ENCODE data around the gene IRS2.

IRS2 gene

DNA sequence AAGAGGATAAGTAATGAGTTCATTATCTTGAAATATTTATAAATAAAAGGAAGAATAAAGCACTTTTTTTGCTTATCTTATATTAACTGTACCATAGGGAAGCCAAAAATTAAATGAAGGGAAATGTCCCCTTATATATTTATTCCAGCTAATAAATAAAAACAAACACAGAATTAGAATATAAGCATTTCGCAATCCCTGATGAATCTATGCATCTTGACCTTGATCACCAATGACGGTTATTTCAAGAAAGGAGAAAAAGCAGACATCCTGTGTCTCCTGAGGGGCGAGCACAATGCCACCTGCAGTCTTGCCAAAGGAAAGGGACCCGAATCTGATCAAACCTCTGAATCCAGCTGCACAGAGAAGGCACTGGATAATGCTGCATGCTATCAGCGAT lies 29.3 kb upstream of the IRS2 start:
- Histone ChIP-seq H3K4me3 (IDR thresholded peaks at IDR 0.05; ENCODE audit: insufficient read depth, low read depth, low read length) (no peak overlapping the region), H3K9ac (no peak overlapping the region), H4K20me1 (ENCODE audit: insufficient read depth) (no peaks in the 10 kb centered on the region), H3K36me3 (ENCODE audit: insufficient read depth) (no peaks in the 10 kb centered on the region), H3K4me2 (no peak overlapping the region), H3K79me2 (ENCODE audit: insufficient read depth, low read depth) (no peaks in the 10 kb centered on the region), H3K27me3 (ENCODE audit: insufficient read depth, low read depth) (no peaks in the 10 kb centered on the region), H3K4me1 (ENCODE audit: low read depth, poor library complexity, severe bottlenecking) (no peaks in the 10 kb centered on the region), H2AFZ (ENCODE audit: low read depth) (no peak overlapping the region), H3K27ac (no peak overlapping the region)
- TF ChIP-seq CTCF (conservative IDR thresholded peaks at IDR 0.05; ENCODE audit: low read depth, low read length): no peak

DNA sequence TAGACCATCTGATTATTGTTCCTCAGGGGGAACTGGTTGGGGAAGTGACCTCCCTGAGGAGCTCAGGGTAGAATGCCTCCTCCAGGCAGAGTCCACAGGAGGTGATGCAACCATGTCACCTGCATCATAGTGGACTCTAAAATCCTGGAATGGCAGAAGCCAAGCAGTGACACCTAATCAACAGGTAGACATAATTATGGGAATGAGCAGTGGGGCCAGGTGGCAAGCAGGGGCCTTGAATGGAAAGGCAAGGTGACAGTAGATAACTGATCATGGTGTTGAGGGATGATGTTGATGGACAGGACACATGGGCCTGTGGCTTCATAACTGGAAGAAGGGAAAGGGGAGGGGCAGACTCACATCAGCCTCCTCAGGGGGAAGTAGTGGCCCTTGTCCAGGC lies 27.3 kb upstream of the IRS2 start:
- no peak for TF ChIP-seq CTCF (conservative IDR thresholded peaks at IDR 0.05; ENCODE audit: low read depth, low read length)
- H3K79me2 ChIP-seq (ENCODE audit: insufficient read depth, low read depth): no peaks in the 10 kb centered on the region
- no peaks in the 10 kb centered on the region for H3K4me1 ChIP-seq (ENCODE audit: low read depth, poor library complexity, severe bottlenecking)
- no peak overlapping the region for H3K9ac ChIP-seq
- H3K27ac ChIP-seq: no peak overlapping the region
- H3K4me2 ChIP-seq: no peak overlapping the region
- no peaks in the 10 kb centered on the region for H3K36me3 ChIP-seq (ENCODE audit: insufficient read depth)
- no peak overlapping the region for H2AFZ ChIP-seq (ENCODE audit: low read depth)
- no peaks in the 10 kb centered on the region for H4K20me1 ChIP-seq (ENCODE audit: insufficient read depth)
- no peak overlapping the region for H3K4me3 ChIP-seq (IDR thresholded peaks at IDR 0.05; ENCODE audit: insufficient read depth, low read depth, low read length)
- no peaks in the 10 kb centered on the region for H3K27me3 ChIP-seq (ENCODE audit: insufficient read depth, low read depth)

DNA sequence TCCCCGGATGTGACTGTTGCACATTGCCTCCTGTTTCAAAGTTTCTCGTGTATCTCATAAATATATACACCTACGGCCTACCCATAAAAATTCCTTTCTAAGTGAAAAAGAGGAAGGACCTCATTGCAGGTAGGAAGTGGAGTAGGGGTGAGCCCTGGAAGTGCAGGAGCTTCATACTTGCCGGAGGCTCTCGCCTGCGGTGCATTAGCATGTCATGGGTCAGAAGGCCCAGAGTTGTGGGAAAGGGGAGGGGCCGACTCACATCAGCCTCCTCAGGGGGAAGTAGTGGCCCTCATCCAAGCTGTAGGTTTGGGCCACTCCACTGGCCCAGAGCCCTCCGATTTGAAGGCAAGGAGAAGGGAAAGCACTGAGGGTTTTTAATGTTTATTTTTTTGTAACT lies 26.0 kb upstream of the IRS2 start:
- Histone ChIP-seq H3K79me2 (ENCODE audit: insufficient read depth, low read depth) (no peaks in the 10 kb centered on the region), H2AFZ (ENCODE audit: low read depth) (no peak overlapping the region), H3K9ac (no peak overlapping the region), H3K4me2 (no peak overlapping the region), H4K20me1 (ENCODE audit: insufficient read depth) (no peaks in the 10 kb centered on the region), H3K4me1 (ENCODE audit: low read depth, poor library complexity, severe bottlenecking) (no peaks in the 10 kb centered on the region), H3K27ac (no peak overlapping the region), H3K4me3 (IDR thresholded peaks at IDR 0.05; ENCODE audit: insufficient read depth, low read depth, low read length) (no peak overlapping the region), H3K27me3 (ENCODE audit: insufficient read depth, low read depth) (no peaks in the 10 kb centered on the region), H3K36me3 (ENCODE audit: insufficient read depth) (no peaks in the 10 kb centered on the region)
- TF ChIP-seq CTCF (conservative IDR thresholded peaks at IDR 0.05; ENCODE audit: low read depth, low read length): no peak

DNA sequence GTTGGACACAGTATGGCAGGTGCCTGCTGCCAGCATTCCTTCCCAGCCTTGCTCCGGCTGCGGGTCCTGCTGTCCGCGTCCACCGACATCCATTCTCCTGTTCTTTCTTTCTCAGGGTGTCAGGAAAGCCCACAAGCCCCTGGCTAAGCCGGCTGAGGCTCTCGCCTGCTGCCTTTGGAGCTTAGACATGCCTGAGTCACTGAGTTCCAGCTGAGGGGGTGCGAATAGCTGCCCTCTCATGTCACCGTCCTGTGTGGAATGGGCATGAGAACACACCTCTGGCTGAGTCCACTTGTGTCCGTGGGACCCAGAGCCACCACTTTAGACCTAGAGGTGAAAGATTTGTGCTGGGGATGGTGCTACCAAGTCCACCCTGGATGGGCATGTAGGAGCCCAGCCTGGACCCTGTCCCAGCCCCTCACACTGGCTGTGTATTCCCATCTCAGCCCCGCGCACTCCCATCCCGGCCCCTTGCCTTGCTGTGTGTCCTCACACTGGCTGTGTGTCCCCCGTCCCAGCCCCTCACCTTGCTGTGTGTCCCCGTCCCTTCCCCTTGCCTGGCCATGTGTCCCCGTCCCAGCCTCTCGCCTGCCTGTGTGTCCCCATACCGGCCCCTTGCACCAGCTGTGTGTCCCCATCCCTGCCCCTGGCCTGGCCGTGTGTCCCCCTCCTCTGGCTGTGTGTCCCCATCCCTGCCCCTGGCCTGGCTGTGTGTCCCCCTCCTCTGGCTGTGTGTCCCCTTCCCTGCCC lies 24.6 kb upstream of the IRS2 start:
- H3K4me1 ChIP-seq (ENCODE audit: low read depth, poor library complexity, severe bottlenecking): no peaks in the 10 kb centered on the region

More for the DNA sequence above, 24.6 kb upstream of the IRS2 start:
- Histone ChIP-seq H3K27ac (no peak overlapping the region), H4K20me1 (ENCODE audit: insufficient read depth) (no peaks in the 10 kb centered on the region), H3K36me3 (ENCODE audit: insufficient read depth) (no peaks in the 10 kb centered on the region), H2AFZ (ENCODE audit: low read depth) (no peak overlapping the region), H3K27me3 (ENCODE audit: insufficient read depth, low read depth) (no peaks in the 10 kb centered on the region), H3K4me3 (IDR thresholded peaks at IDR 0.05; ENCODE audit: insufficient read depth, low read depth, low read length) (no peak overlapping the region), H3K4me2 (no peak overlapping the region), H3K79me2 (ENCODE audit: insufficient read depth, low read depth) (no peaks in the 10 kb centered on the region), H3K9ac (no peak overlapping the region)
- no peak for TF ChIP-seq CTCF (conservative IDR thresholded peaks at IDR 0.05; ENCODE audit: low read depth, low read length)

Data from KMS-11 (cell line).